ENCODE results near the gene ADGRL1.
A peak's percentile ranks its signal among the peaks of the same experiment; 100 is the strongest.
"Not testable (repeated sequence)": the region's sequence is repeated elsewhere in the genome, so short reads cannot be mapped to it uniquely, and the experiment has no call there.

The ADGRL1 gene

GRCh38 chr19:14206308-14206707 is 339 bp upstream of the ADGRL1 start:
- not testable (repeated sequence) for H3K4me3 Mint-ChIP-seq; H3K27ac Mint-ChIP-seq; H3K9me3 Mint-ChIP-seq; H3K36me3 Mint-ChIP-seq (ENCODE audit: low read depth)
- Mint-ChIP-seq H3K27me3 (peaks cover 32% of the 10 kb centered on the region), H3K4me1 (ENCODE audit: low read depth) (peaks cover 35% of the 10 kb centered on the region)

DNA sequence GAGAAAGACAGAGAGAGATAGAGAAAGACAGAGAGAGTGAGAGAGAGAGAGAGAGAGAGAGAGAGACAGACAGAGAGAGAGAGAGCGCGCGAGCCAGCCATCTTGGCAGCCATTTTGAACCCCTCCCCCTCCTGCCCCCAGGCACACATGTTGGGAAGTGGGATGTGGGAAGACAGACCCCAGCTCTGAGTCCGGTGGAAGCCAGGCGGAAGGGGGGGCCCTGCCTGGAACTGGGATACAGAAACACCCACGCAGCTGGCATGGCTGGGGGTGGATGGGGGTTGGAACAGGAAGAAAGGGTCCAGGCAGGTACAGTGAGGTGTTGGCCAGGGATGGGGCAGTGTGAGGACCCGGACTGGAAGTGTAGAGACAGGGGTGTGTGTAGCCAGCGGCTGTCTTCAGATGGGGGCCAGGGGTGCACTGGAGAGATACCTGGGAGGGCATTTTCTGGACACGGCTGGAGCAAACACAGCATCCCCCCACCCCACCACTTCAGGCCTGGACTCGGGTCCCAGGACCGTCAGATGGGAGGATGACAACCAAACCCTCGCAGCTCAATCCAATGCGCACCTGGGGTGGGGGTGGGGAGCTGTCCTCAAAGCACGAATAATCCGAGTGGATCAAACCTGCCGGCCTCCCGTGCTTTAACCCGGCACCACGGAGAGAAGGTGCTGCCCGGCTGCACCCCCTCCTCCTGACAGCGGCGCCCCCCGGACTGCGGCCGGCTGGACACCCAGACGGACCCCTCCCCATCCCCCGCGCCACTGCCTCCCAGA is 1.1 kb downstream of the ADGRL1 start:
- H3K27ac Mint-ChIP-seq = peak overlapping the region; percentile 61

DNA sequence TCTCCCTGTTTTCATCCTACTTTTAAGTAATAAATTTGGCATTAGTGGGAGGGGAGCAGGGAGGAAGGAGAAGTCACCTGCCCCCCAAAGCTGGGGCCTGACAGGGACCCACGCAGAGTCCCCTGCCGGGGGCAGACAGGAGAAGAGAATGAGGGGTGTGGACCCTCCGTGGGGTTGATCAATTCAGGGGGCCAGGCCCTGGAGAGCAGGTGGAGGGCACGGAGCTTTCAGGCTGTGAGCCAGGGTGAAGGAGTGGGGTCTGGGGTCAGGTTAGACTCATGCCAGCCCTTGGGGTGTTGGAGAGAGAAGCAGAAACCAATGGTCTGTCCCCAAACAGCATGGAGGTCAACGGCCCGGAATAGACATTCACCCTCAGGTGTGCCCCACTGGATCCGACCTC is 1.8 kb downstream of the ADGRL1 start:
- not testable (repeated sequence) for H3K9me3 Mint-ChIP-seq; H3K36me3 Mint-ChIP-seq (ENCODE audit: low read depth)
- Mint-ChIP-seq H3K27ac (peak overlapping the region; percentile 61), H3K4me3 (peak overlapping the region; percentile 71), H3K27me3 (peaks cover 21% of the 10 kb centered on the region), H3K4me1 (ENCODE audit: low read depth) (peaks cover 37% of the 10 kb centered on the region)

More for the DNA sequence above, 1.1 kb downstream of the ADGRL1 start:
- not testable (repeated sequence) for H3K9me3 Mint-ChIP-seq; H3K36me3 Mint-ChIP-seq (ENCODE audit: low read depth)
- Mint-ChIP-seq H3K27me3 (peaks cover 24% of the 10 kb centered on the region), H3K4me3 (peak overlapping the region; percentile 71), H3K4me1 (ENCODE audit: low read depth) (peaks cover 39% of the 10 kb centered on the region)

DNA sequence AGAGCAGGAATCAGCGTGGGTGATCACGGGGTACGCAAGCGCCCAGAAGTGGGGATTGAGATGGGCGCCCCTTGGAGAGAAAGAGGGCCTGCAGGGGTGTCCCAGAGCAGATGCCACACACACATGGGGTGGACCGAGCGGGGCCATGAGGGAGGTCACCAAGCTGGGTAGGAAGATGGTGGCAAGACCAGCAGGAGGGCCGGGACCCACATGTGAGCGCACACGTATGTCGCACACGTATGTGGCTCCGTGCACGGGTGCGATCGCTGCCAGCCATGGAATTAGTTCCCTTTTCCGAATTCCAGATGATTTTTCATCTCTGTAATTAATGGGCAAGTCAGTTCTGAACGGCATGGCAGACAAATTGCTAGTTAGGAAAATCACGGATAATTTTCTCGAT is 2.2 kb downstream of the ADGRL1 start:
- Mint-ChIP-seq H3K4me1 (ENCODE audit: low read depth) (peaks cover 33% of the 10 kb centered on the region), H3K27me3 (peaks cover 18% of the 10 kb centered on the region), H3K4me3 (peak overlapping the region; percentile 71)
- H3K27ac Mint-ChIP-seq; H3K36me3 Mint-ChIP-seq (ENCODE audit: low read depth); H3K9me3 Mint-ChIP-seq: not testable (repeated sequence)

DNA sequence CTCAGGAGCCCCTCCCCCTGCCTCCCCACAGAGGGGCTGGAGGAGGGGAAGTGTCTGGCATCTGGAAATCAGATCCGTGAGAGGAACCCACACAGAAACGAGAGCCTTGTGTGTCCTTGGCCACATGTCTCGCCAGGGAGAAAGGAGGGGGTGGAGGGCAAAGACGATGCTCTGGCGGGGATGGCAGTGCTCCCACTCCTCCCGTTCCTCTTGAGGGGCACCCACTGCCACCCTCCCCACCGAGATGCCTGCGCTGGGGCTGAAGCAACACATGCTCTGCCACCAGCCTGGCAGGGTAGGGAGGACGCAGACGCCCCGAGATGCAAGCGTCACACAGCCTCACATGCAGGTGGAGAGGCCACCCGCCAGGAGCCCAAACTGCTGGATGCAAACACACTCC is 2.8 kb downstream of the ADGRL1 start:
- Mint-ChIP-seq H3K4me1 (ENCODE audit: low read depth) (peaks cover 29% of the 10 kb centered on the region), H3K27me3 (peaks cover 12% of the 10 kb centered on the region), H3K9me3 (no peaks in the 10 kb centered on the region), H3K4me3 (no peak overlapping the region), H3K27ac (no peak overlapping the region), H3K36me3 (ENCODE audit: low read depth) (no peaks in the 10 kb centered on the region)

GRCh38 chr19:14201481-14201880 is 4.5 kb downstream of the ADGRL1 start:
- not testable (repeated sequence) for H3K9me3 Mint-ChIP-seq; H3K36me3 Mint-ChIP-seq (ENCODE audit: low read depth); H3K4me3 Mint-ChIP-seq; H3K27ac Mint-ChIP-seq
- Mint-ChIP-seq H3K27me3 (peaks cover 10% of the 10 kb centered on the region), H3K4me1 (ENCODE audit: low read depth) (peaks cover 23% of the 10 kb centered on the region)

GRCh38 chr19:14200147-14200841 is 5.7 kb downstream of the ADGRL1 start:
- not testable (repeated sequence) for H3K27ac Mint-ChIP-seq; H3K9me3 Mint-ChIP-seq; H3K4me3 Mint-ChIP-seq; H3K36me3 Mint-ChIP-seq (ENCODE audit: low read depth)
- Mint-ChIP-seq H3K4me1 (ENCODE audit: low read depth) (peaks cover 28% of the 10 kb centered on the region), H3K27me3 (peaks cover 10% of the 10 kb centered on the region)

- no peaks in the 10 kb centered on the region for H3K9me3 Mint-ChIP-seq
- no peak overlapping the region for H3K27ac Mint-ChIP-seq
- peaks cover 14% of the 10 kb centered on the region for H3K4me1 Mint-ChIP-seq (ENCODE audit: low read depth)
- H3K36me3 Mint-ChIP-seq (ENCODE audit: low read depth) = no peaks in the 10 kb centered on the region
- no peak overlapping the region for H3K4me3 Mint-ChIP-seq
- no peaks in the 10 kb centered on the region for H3K27me3 Mint-ChIP-seq
These were observed 7.3 kb downstream of the ADGRL1 start for GRCh38 chr19:14198384-14199376.

DNA sequence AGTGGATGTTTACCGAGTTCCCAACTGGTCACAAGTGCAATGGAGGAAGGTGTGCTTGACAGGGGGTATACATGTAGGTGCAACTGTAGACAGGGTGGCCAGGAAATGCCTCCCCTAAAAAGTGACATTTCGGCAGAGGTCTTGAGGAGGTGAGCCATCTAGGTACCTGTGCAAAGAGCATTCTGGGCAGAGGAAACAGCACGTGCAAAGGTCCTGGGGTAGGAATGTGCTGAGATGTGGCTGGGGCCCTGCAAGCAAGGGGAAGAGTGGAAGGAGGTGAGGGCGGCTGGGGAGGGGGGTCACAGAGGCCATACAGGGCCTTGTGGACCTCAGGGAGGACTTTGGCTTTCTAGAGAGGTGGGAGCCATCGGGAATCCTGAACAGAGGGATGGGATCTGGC is 8.1 kb downstream of the ADGRL1 start:
- Mint-ChIP-seq H3K36me3 (ENCODE audit: low read depth) (no peaks in the 10 kb centered on the region), H3K4me3 (no peak overlapping the region), H3K27ac (no peak overlapping the region), H3K4me1 (ENCODE audit: low read depth) (peaks cover 14% of the 10 kb centered on the region), H3K27me3 (no peaks in the 10 kb centered on the region), H3K9me3 (no peaks in the 10 kb centered on the region)

GRCh38 chr19:14197288-14197687 is 8.7 kb downstream of the ADGRL1 start:
- H3K4me1 Mint-ChIP-seq (ENCODE audit: low read depth) = peaks cover 14% of the 10 kb centered on the region
- not testable (repeated sequence) for H3K36me3 Mint-ChIP-seq (ENCODE audit: low read depth); H3K4me3 Mint-ChIP-seq; H3K27me3 Mint-ChIP-seq; H3K27ac Mint-ChIP-seq; H3K9me3 Mint-ChIP-seq

- Mint-ChIP-seq H3K4me1 (ENCODE audit: low read depth) (peaks cover 11% of the 10 kb centered on the region), H3K27ac (peak overlapping the region; percentile 59)
- not testable (repeated sequence) for H3K9me3 Mint-ChIP-seq; H3K36me3 Mint-ChIP-seq (ENCODE audit: low read depth); H3K4me3 Mint-ChIP-seq; H3K27me3 Mint-ChIP-seq
These were observed 9.9 kb downstream of the ADGRL1 start for GRCh38 chr19:14196105-14196504.

DNA sequence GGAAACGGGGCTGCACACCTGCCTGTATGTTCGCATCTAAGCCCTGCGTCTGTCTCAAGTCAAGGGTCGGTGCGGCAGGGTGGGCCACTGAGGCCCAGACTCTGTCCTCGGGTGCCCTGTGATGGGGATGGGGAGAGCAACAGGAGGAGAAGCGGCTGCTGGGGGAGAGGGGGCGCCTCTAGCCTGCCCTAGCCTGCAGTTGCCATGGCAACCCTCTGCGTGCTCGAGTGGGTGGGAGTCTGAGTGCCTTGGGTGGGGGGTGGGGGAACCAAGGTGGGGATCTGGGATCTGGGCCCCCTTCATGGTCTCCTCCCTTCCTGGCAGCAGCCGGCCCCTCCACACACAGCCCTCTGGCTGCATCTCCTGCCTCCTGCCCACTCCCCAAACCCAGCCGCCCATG is 10.8 kb downstream of the ADGRL1 start:
- not testable (repeated sequence) for H3K4me1 Mint-ChIP-seq (ENCODE audit: low read depth); H3K4me3 Mint-ChIP-seq; H3K36me3 Mint-ChIP-seq (ENCODE audit: low read depth); H3K27me3 Mint-ChIP-seq; H3K27ac Mint-ChIP-seq; H3K9me3 Mint-ChIP-seq

DNA sequence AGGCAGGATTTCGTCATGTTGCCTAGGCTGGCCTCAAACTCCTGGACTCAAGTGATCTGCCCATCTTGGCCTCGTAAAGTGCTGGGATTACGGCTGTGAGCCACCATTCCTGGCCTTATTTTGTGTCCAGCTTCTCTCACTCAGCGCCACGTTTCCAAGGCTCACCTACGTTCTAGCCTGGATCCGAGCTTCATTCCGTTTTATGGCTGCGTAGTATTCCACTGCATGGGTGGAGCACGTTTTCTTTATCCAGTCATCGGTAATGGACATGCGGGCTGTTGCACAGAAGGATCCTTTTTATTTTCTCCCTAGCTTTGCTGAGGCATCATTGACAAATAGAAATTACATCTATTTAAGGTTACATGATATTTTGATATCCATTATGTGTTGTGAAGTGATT is 16.6 kb downstream of the ADGRL1 start:
- H3K27me3 Mint-ChIP-seq = no peaks in the 10 kb centered on the region
- no peaks in the 10 kb centered on the region for H3K36me3 Mint-ChIP-seq (ENCODE audit: low read depth)
- no peak overlapping the region for H3K4me3 Mint-ChIP-seq
- H3K9me3 Mint-ChIP-seq = no peaks in the 10 kb centered on the region
- no peaks in the 10 kb centered on the region for H3K4me1 Mint-ChIP-seq (ENCODE audit: low read depth)
- no peak overlapping the region for H3K27ac Mint-ChIP-seq

GRCh38 chr19:14188086-14188485 is 17.9 kb downstream of the ADGRL1 start:
- not testable (repeated sequence) for H3K36me3 Mint-ChIP-seq (ENCODE audit: low read depth); H3K27me3 Mint-ChIP-seq; H3K27ac Mint-ChIP-seq; H3K4me3 Mint-ChIP-seq; H3K4me1 Mint-ChIP-seq (ENCODE audit: low read depth); H3K9me3 Mint-ChIP-seq

- no peak overlapping the region for H3K27ac Mint-ChIP-seq
- H3K9me3 Mint-ChIP-seq = no peaks in the 10 kb centered on the region
- H3K4me3 Mint-ChIP-seq = no peak overlapping the region
- no peaks in the 10 kb centered on the region for H3K4me1 Mint-ChIP-seq (ENCODE audit: low read depth)
- H3K36me3 Mint-ChIP-seq (ENCODE audit: low read depth) = no peaks in the 10 kb centered on the region
- no peaks in the 10 kb centered on the region for H3K27me3 Mint-ChIP-seq
These were observed 18.4 kb downstream of the ADGRL1 start for GRCh38 chr19:14187561-14187960.

Data from stimulated activated naive CD8-positive, alpha-beta T cell treated with anti-CD3 and anti-CD28 coated beads, Interleukin-15, Interleukin-2, amounts not matched to agents 100 ng/mL and 50 ng/mL, for 24 hours (primary cell).